Endothelial cell of umbilical vein (primary cell): Measurements from ENCODE around the gene LMF1. TPM values are rescaled to one million over a fixed set of nuclear protein-coding genes. Genes with fewer than 3 reads are reported as not detected.

Source experiments
- BruUV-seq: library from RNA; stranded (reverse); fragments of 400-500 nt; replicated peaks from 2 replicates; lab custom pipeline; 2021; lab: Mats Ljungman, UMichigan
- CTCF ChIA-PET: fragments of 300-600, 350-600 bp; sonication (Branson Sonifier 250); formaldehyde crosslinking; loops from one replicate; lab custom pipeline; 2021; ENCODE audit warnings: antibody characterized with exemption, inconsistent platforms; lab: Charles Lee
- POLR2A ChIA-PET: fragments of 300-600, 350-600 bp; sonication (Branson Sonifier 250); formaldehyde crosslinking; loops from one replicate; lab custom pipeline; 2021; ENCODE audit warnings: antibody characterized with exemption, inconsistent platforms; lab: Charles Lee
- DNase-seq: peaks from one replicate; pipeline ENCODE4 v3.0.0-alpha.2; 2011; ENCODE audit warnings: low read depth, low spot score
- FAIRE-seq: peaks from 2 replicates; lab custom pipeline; 2011; peaks lifted over from hg19 to GRCh38; lab: Jason Lieb, UNC
- H2AFZ ChIP-seq: 2 replicates; pipeline ENCODE4 v1.6.0; 2012; ENCODE audit warnings: low read depth, low read length, control low read depth, inconsistent platforms
- H3K27ac ChIP-seq: 2 replicates; pipeline ENCODE4 v1.5.1; 2011; ENCODE audit warnings: low read depth, mild to moderate bottlenecking, control low read depth, low read length, moderate library complexity; ENCODE audit not compliant: insufficient read depth
- H3K27me3 ChIP-seq, 2 experiments: 2 replicates each; pipeline versions ENCODE4 v1.6.0 to v1.6.1; 2011; ENCODE audit warnings: low read length in 2 of 2, mixed read lengths in 1 of 2; ENCODE audit not compliant: control insufficient read depth in 2 of 2, insufficient read depth in 2 of 2
- H3K36me3 ChIP-seq, 2 experiments: 2 replicates in 1 of 2; 3 replicates in 1 of 2; pipeline ENCODE4 v1.5.1; 2011; ENCODE audit warnings: low read length in 2 of 2, mild to moderate bottlenecking in 1 of 2, moderate library complexity in 1 of 2; ENCODE audit not compliant: control insufficient read depth in 2 of 2, insufficient read depth in 2 of 2; ENCODE audit errors: extremely low read depth in 1 of 2
- H3K4me1 ChIP-seq: 3 replicates; pipeline ENCODE4 v1.5.1; 2011; ENCODE audit warnings: mild to moderate bottlenecking, low read length; ENCODE audit not compliant: control insufficient read depth, insufficient read depth; ENCODE audit errors: extremely low read depth
- H3K4me2 ChIP-seq: 2 replicates; pipeline ENCODE4 v1.6.1; 2011; ENCODE audit warnings: low read length, control low read depth, mixed read lengths; ENCODE audit not compliant: insufficient read depth
- H3K4me3 ChIP-seq, 3 experiments: fragments of 200-600 bp in 1 of 3; sonication (generic), shearing (Covaris generic) in 1 of 3; replicated peaks in 1 of 3; 2 replicates each; pipeline ENCODE4 v1.5.1; 2011 to 2016; ENCODE audit warnings: control low read depth in 3 of 3, low read length in 3 of 3, mild to moderate bottlenecking in 2 of 3, inconsistent platforms in 1 of 3, low read depth in 1 of 3, moderate library complexity in 1 of 3; ENCODE audit not compliant: insufficient read depth in 1 of 3
- H3K79me2 ChIP-seq: 2 replicates; pipeline ENCODE4 v1.6.0; 2012; ENCODE audit warnings: low read length, inconsistent platforms; ENCODE audit not compliant: control insufficient read depth, insufficient read depth
- H3K9ac ChIP-seq: replicated peaks from 2 replicates; pipeline ENCODE3; 2011; ENCODE audit warnings: low read length, control low read depth; ENCODE audit not compliant: insufficient read depth; ENCODE audit errors: extremely low read depth
- H3K9me1 ChIP-seq: replicated peaks from 3 replicates; pipeline ENCODE4 v1.6.0; 2011; ENCODE audit warnings: mild to moderate bottlenecking, low read length; ENCODE audit not compliant: control insufficient read depth, insufficient read depth; ENCODE audit errors: extremely low read depth
- H3K9me3 ChIP-seq: replicated peaks from 2 replicates; pipeline ENCODE4 v1.5.1; 2012; ENCODE audit warnings: low read length, inconsistent platforms; ENCODE audit not compliant: control insufficient read depth, insufficient read depth
- H4K20me1 ChIP-seq: replicated peaks from 2 replicates; pipeline ENCODE3; 2011; ENCODE audit warnings: mild to moderate bottlenecking, low read length; ENCODE audit not compliant: control insufficient read depth, insufficient read depth; ENCODE audit errors: extremely low read depth
- EZH2 ChIP-seq: IDR thresholded peaks from 2 replicates; pipeline ENCODE4 v1.6.1; 2012; ENCODE audit warnings: borderline replicate concordance, low read depth, mild to moderate bottlenecking, moderate library complexity, low read length, inconsistent platforms; ENCODE audit not compliant: severe bottlenecking
- FOS ChIP-seq: IDR thresholded peaks from 2 replicates; pipeline ENCODE4 v1.6.1; 2011; ENCODE audit warnings: mild to moderate bottlenecking, low read length, moderate library complexity, borderline replicate concordance; ENCODE audit not compliant: insufficient read depth
- GATA2 ChIP-seq: IDR thresholded peaks from 2 replicates; pipeline ENCODE4 v1.7.0; 2011; ENCODE audit warnings: low read depth, mild to moderate bottlenecking, moderate library complexity, mixed read lengths, low read length; ENCODE audit not compliant: insufficient read length, insufficient read depth
- JUN ChIP-seq: IDR thresholded peaks from 2 replicates; pipeline ENCODE4 v1.6.1; 2011; ENCODE audit warnings: borderline replicate concordance, low read depth; ENCODE audit not compliant: insufficient read length, insufficient read depth
- MYC ChIP-seq: IDR thresholded peaks from one replicate; pipeline ENCODE4 v1.6.1; 2011; ENCODE audit warnings: mild to moderate bottlenecking, low read depth, low read length
- POLR2A ChIP-seq: IDR thresholded peaks from 2 replicates; pipeline ENCODE4 v1.6.1; 2012; ENCODE audit warnings: low read depth, mild to moderate bottlenecking, control low read depth, low read length
- POLR2AphosphoS5 ChIP-seq: IDR thresholded peaks from 2 replicates; pipeline ENCODE4 v1.6.1; 2012; ENCODE audit warnings: low read depth, mild to moderate bottlenecking, control low read depth, low read length, moderate library complexity; ENCODE audit not compliant: insufficient read depth
- dilution Hi-C: fragments of 300-500 bp; cut with MboI; formaldehyde crosslinking; loops from one replicate; pipeline ENCODE4 v1.15.0; 2019; ENCODE audit warnings: low sequenced_read_pairs; ENCODE audit not compliant: extremely low pct_ligation_motif_present
- intact Hi-C: fragments of 100-400 bp; cut with micrococcal nuclease; formaldehyde crosslinking; loops from one replicate; pipeline ENCODE4 v1.10.0; 2022
- polyA plus RNA-seq, 4 experiments: library from polyadenylated mRNA; depleted of rRNA in 3 of 4; stranded (reverse) in 3 of 4; unstranded in 1 of 4; fragments of >200 nt; gene quantifications; 2 replicates each; pipeline versions ENCODE4 v1.2.1 to v1.2.3, GENCODE V29; 2011 to 2012; ENCODE audit warnings: missing spikeins in 1 of 4
- total RNA-seq: library from RNA; stranded (reverse); gene quantifications from 2 replicates; pipeline ENCODE4 v1.2.3, GENCODE V29; 2021
- TF ChIP-seq, protein P1 (sequence below), 2 donors: IDR thresholded peaks; 1 replicate in 1 of 2; 2 replicates in 1 of 2; pipeline ENCODE4 v1.5.1; 2011; ENCODE audit warnings: low read length in 2 of 2, mild to moderate bottlenecking in 2 of 2, moderate library complexity in 2 of 2, control low read depth in 1 of 2, inconsistent platforms in 1 of 2, low read depth in 1 of 2; ENCODE audit not compliant: insufficient read depth in 1 of 2; ENCODE audit errors: extremely low read depth in 1 of 2
- TF ChIP-seq, protein P2 (sequence below): IDR thresholded peaks from 2 replicates; pipeline ENCODE4 v1.6.1; 2011; ENCODE audit not compliant: insufficient read depth, insufficient read length

LMF1 gene
- total and polyA plus RNA-seq, 2 donors (not counting 3 experiments of a cell fraction or from before 2014, with no cell fraction given): 17.8 TPM

DNA sequence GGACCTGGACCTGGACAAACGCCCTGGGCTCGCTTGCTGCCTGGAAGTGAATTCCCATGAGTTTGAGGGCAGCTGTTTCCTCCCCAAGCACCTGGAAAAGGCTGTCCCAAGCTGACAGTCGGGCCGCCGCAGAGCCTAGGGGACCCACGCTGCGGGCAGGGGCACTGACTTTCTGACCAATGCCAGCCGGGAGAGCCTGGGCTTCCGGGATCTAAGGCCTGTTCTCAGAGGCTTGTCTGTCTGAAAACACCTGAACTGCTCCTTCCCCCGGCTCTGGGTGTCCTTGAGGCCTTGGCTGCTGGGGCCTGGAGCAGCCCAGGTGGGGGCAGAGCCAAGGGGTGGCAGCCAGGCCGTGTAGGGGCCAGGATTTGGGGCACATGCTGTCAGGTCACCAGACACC, 72.6 kb downstream of the LMF1 start:
- no TSS peak for BruUV-seq
- FAIRE-seq (no peak), DNase-seq (no peak)
- dilution Hi-C loops (no loop called here), intact Hi-C loops (no loop called here)
- ChIA-PET POLR2A (no interaction called here), CTCF (interaction anchor here (0.9 kb wide), 1 partner anchor 159 kb away, joined by 3 read pairs; no protein-coding TSS in a partner anchor)
- no peak for TF ChIP-seq EZH2
- TF ChIP-seq POLR2AphosphoS5: no peak
- TF ChIP-seq JUN: no peak
- no peak for TF ChIP-seq POLR2A
- TF ChIP-seq FOS: no peak
- TF ChIP-seq, protein P1, sequence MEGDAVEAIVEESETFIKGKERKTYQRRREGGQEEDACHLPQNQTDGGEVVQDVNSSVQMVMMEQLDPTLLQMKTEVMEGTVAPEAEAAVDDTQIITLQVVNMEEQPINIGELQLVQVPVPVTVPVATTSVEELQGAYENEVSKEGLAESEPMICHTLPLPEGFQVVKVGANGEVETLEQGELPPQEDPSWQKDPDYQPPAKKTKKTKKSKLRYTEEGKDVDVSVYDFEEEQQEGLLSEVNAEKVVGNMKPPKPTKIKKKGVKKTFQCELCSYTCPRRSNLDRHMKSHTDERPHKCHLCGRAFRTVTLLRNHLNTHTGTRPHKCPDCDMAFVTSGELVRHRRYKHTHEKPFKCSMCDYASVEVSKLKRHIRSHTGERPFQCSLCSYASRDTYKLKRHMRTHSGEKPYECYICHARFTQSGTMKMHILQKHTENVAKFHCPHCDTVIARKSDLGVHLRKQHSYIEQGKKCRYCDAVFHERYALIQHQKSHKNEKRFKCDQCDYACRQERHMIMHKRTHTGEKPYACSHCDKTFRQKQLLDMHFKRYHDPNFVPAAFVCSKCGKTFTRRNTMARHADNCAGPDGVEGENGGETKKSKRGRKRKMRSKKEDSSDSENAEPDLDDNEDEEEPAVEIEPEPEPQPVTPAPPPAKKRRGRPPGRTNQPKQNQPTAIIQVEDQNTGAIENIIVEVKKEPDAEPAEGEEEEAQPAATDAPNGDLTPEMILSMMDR (IDR thresholded peaks at IDR 0.05; ENCODE audit: extremely low read depth in 1 of 2, insufficient read depth in 1 of 2, low read depth in 1 of 2, low read length in 2 of 2): no peak
- TF ChIP-seq, protein P2, sequence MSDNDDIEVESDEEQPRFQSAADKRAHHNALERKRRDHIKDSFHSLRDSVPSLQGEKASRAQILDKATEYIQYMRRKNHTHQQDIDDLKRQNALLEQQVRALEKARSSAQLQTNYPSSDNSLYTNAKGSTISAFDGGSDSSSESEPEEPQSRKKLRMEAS: no peak
- no peak for TF ChIP-seq MYC
- no peak for TF ChIP-seq GATA2
- no peak overlapping the region for H3K4me2 ChIP-seq
- no peaks in the 10 kb centered on the region for H3K36me3 ChIP-seq
- H3K9me1 ChIP-seq: no peaks in the 10 kb centered on the region
- no peaks in the 10 kb centered on the region for H4K20me1 ChIP-seq
- H3K79me2 ChIP-seq: no peaks in the 10 kb centered on the region
- no peak overlapping the region for H3K27ac ChIP-seq
- H3K27me3 ChIP-seq: no peaks in the 10 kb centered on the region
- H3K9ac ChIP-seq: no peak overlapping the region
- H2AFZ ChIP-seq: no peak overlapping the region
- no peaks in the 10 kb centered on the region for H3K4me1 ChIP-seq
- H3K4me3 ChIP-seq: no peak overlapping the region
- H3K9me3 ChIP-seq: no peaks in the 10 kb centered on the region
